Astrocyte (in vitro differentiated cells and primary cell): ENCODE measurements around the gene NPW. TPM values are rescaled to one million over a fixed set of nuclear protein-coding genes. Genes with fewer than 3 reads are reported as not detected.

Experiments
- DNase-seq: peaks from one replicate; pipeline ENCODE4 v3.0.0-alpha.2; 2010; ENCODE audit warnings: low read depth
- FAIRE-seq: peaks from 2 replicates; lab custom pipeline; 2011; peaks lifted over from hg19 to GRCh38; lab: Jason Lieb, UNC
- H2AFZ ChIP-seq: 2 replicates; pipeline ENCODE4 v1.6.0; 2012; ENCODE audit warnings: low read depth, low read length, inconsistent platforms
- H3K27ac ChIP-seq: 2 replicates; pipeline ENCODE4 v1.5.1; 2011; ENCODE audit warnings: low read depth, low read length, inconsistent platforms
- H3K27me3 ChIP-seq: 2 replicates; pipeline ENCODE4 v1.6.0; 2011; ENCODE audit warnings: low read length, inconsistent platforms; ENCODE audit not compliant: insufficient read depth
- H3K36me3 ChIP-seq: 2 replicates; pipeline ENCODE4 v1.5.1; 2011; ENCODE audit warnings: low read length, inconsistent platforms; ENCODE audit not compliant: insufficient read depth
- H3K4me1 ChIP-seq: 2 replicates; pipeline ENCODE4 v1.5.1; 2011; ENCODE audit warnings: low read length, inconsistent platforms; ENCODE audit not compliant: insufficient read depth
- H3K4me2 ChIP-seq: 2 replicates; pipeline ENCODE4 v1.6.0; 2012; ENCODE audit warnings: low read length, inconsistent platforms
- H3K4me3 ChIP-seq: 2 replicates; pipeline ENCODE4 v1.5.1; 2011; ENCODE audit warnings: low read depth, mild to moderate bottlenecking, low read length, inconsistent platforms; ENCODE audit not compliant: insufficient read depth
- H3K79me2 ChIP-seq: 2 replicates; pipeline ENCODE4 v1.6.0; 2012; ENCODE audit warnings: mild to moderate bottlenecking, low read length, inconsistent platforms; ENCODE audit not compliant: insufficient read depth
- H3K9ac ChIP-seq: 2 replicates; pipeline ENCODE4 v1.6.0; 2012; ENCODE audit warnings: mild to moderate bottlenecking, low read length, inconsistent platforms
- H3K9me3 ChIP-seq: 2 replicates; pipeline ENCODE4 v1.5.1; 2012; ENCODE audit warnings: low read depth, mild to moderate bottlenecking, low read length, inconsistent platforms; ENCODE audit not compliant: insufficient read depth
- H4K20me1 ChIP-seq: 2 replicates; pipeline ENCODE4 v1.6.0; 2012; ENCODE audit warnings: low read length, inconsistent platforms; ENCODE audit not compliant: insufficient read depth
- H3K27ac Mint-ChIP-seq: one replicate; pipeline ENCODE4 v1.8.0; 2021; ENCODE audit warnings: mild to moderate bottlenecking, mixed read lengths; ENCODE audit not compliant: unreplicated experiment
- H3K27me3 Mint-ChIP-seq: one replicate; pipeline ENCODE4 v1.8.0; 2021; ENCODE audit warnings: low read depth, mixed read lengths; ENCODE audit not compliant: unreplicated experiment
- H3K36me3 Mint-ChIP-seq: one replicate; pipeline ENCODE4 v1.8.0; 2021; ENCODE audit warnings: low read depth, mixed read lengths; ENCODE audit not compliant: unreplicated experiment
- H3K4me1 Mint-ChIP-seq: one replicate; pipeline ENCODE4 v1.8.0; 2021; ENCODE audit warnings: low read depth, mixed read lengths; ENCODE audit not compliant: unreplicated experiment
- H3K4me3 Mint-ChIP-seq: one replicate; pipeline ENCODE4 v1.8.0; 2021; ENCODE audit warnings: mild to moderate bottlenecking, moderate library complexity, mixed read lengths; ENCODE audit not compliant: unreplicated experiment
- H3K9me3 Mint-ChIP-seq: one replicate; pipeline ENCODE4 v1.8.0; 2021; ENCODE audit warnings: mild to moderate bottlenecking, mixed read lengths; ENCODE audit not compliant: unreplicated experiment
- EZH2 ChIP-seq: IDR thresholded peaks from 2 replicates; pipeline ENCODE4 v1.6.1; 2012; ENCODE audit warnings: mild to moderate bottlenecking, low read length, inconsistent platforms; ENCODE audit not compliant: insufficient read depth
- total RNA-seq: library from RNA; stranded (reverse); gene quantifications from 2 replicates; pipeline ENCODE4 v1.2.1, GENCODE V29; 2021
- TF ChIP-seq, protein P1 (sequence below): IDR thresholded peaks from 2 replicates; pipeline ENCODE4 v1.5.1; 2011; ENCODE audit warnings: low read depth, mild to moderate bottlenecking, inconsistent platforms, low read length, moderate library complexity; ENCODE audit not compliant: insufficient read depth

Gene NPW
- total RNA-seq, 1 donor from 2014 or later: 2.1 TPM

DNA sequence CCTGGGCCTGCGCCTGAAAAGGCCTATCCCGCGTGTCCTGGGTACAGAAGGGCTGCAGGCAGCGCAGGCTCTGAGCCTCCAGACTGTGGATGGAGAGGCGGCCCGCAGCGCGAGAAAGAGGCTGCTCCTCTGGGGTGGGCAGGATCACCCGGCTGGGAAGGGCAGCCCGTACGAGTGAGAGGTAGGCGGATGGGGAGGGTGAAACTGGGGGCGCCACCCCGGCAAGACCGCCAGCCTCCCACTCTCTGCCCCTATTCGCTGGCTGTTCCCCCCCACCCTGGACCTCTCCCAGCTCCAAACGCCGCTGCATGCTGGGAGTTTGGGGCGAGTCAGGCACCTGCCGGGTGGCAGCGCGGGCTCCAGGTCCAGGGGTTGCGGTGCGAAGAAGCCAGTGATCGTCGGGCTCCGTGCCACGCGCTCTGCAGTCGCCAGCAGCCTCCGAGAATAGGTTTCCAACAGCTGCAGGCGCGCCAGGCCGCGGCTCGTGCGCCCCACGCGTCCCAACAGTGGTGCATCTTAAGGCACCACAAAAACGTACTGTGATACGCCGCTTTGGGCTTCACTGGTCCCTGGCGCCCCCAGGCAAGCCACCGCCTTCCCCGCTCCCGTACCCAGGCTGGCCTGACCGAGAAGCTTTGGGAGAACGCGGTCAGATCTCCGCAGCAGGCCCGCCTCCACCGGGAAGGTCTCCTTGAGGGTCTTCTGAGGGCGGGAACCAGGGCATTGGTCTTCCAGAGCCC, 39.4 kb upstream of the NPW start:
- Histone ChIP-seq H4K20me1 (peaks cover 41% of the 10 kb centered on the region), H2AFZ (no peak overlapping the region), H3K4me2 (no peak overlapping the region)

DNA sequence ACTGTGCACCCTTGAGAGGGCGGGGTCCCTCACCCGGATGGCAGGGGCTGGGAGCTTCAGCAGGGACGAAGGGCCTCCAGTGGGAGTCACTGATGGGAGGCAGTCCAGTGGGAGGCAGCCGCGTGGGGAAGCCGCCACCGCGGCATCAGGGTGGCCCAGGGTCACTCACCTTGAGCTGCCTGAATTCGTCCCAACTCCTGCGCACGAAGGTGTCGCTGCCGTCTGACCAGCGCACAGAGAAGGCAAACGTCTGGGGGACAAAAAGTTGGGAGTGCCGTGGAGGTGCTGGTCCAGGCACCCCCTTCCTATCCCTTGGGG, 38.9 kb upstream of the NPW start:
- no peaks in the 10 kb centered on the region for H3K9me3 Mint-ChIP-seq
- no peak overlapping the region for H3K4me3 Mint-ChIP-seq
- no peak overlapping the region for H2AFZ ChIP-seq
- H3K27ac ChIP-seq: no peak overlapping the region
- FAIRE-seq (no peak), DNase-seq (no peak)
- H3K4me1 ChIP-seq: peaks cover 15% of the 10 kb centered on the region
- peaks cover 7% of the 10 kb centered on the region for H3K36me3 ChIP-seq
- peaks cover 2% of the 10 kb centered on the region for H3K4me1 Mint-ChIP-seq
- H3K27me3 Mint-ChIP-seq: peaks cover 19% of the 10 kb centered on the region
- TF ChIP-seq, protein P1, sequence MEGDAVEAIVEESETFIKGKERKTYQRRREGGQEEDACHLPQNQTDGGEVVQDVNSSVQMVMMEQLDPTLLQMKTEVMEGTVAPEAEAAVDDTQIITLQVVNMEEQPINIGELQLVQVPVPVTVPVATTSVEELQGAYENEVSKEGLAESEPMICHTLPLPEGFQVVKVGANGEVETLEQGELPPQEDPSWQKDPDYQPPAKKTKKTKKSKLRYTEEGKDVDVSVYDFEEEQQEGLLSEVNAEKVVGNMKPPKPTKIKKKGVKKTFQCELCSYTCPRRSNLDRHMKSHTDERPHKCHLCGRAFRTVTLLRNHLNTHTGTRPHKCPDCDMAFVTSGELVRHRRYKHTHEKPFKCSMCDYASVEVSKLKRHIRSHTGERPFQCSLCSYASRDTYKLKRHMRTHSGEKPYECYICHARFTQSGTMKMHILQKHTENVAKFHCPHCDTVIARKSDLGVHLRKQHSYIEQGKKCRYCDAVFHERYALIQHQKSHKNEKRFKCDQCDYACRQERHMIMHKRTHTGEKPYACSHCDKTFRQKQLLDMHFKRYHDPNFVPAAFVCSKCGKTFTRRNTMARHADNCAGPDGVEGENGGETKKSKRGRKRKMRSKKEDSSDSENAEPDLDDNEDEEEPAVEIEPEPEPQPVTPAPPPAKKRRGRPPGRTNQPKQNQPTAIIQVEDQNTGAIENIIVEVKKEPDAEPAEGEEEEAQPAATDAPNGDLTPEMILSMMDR: no peak
- peak; percentile 9 for TF ChIP-seq EZH2
- no peak overlapping the region for H3K4me3 ChIP-seq
- no peak overlapping the region for H3K9ac ChIP-seq
- H3K27me3 ChIP-seq: peaks cover 32% of the 10 kb centered on the region
- H3K9me3 ChIP-seq: no peaks in the 10 kb centered on the region
- peaks cover 1% of the 10 kb centered on the region for H3K36me3 Mint-ChIP-seq
- peaks cover 45% of the 10 kb centered on the region for H4K20me1 ChIP-seq
- peaks cover 10% of the 10 kb centered on the region for H3K79me2 ChIP-seq
- H3K4me2 ChIP-seq: no peak overlapping the region
- H3K27ac Mint-ChIP-seq: no peak overlapping the region

More for the DNA sequence above, 39.4 kb upstream of the NPW start:
- H3K4me1 Mint-ChIP-seq: peaks cover 2% of the 10 kb centered on the region
- FAIRE-seq (no peak), DNase-seq (no peak)
- H3K27me3 ChIP-seq: peaks cover 32% of the 10 kb centered on the region
- H3K27me3 Mint-ChIP-seq: peaks cover 19% of the 10 kb centered on the region
- H3K9ac ChIP-seq: no peak overlapping the region
- H3K27ac ChIP-seq: no peak overlapping the region
- H3K4me3 ChIP-seq: no peak overlapping the region
- peaks cover 1% of the 10 kb centered on the region for H3K36me3 Mint-ChIP-seq
- peaks cover 11% of the 10 kb centered on the region for H3K4me1 ChIP-seq
- no peak overlapping the region for H3K27ac Mint-ChIP-seq
- TF ChIP-seq EZH2: peak; percentile 57
- TF ChIP-seq, protein P1: no peak
- peaks cover 7% of the 10 kb centered on the region for H3K36me3 ChIP-seq
- no peaks in the 10 kb centered on the region for H3K9me3 Mint-ChIP-seq
- no peak overlapping the region for H3K4me3 Mint-ChIP-seq
- no peaks in the 10 kb centered on the region for H3K9me3 ChIP-seq
- H3K79me2 ChIP-seq: peaks cover 5% of the 10 kb centered on the region

DNA sequence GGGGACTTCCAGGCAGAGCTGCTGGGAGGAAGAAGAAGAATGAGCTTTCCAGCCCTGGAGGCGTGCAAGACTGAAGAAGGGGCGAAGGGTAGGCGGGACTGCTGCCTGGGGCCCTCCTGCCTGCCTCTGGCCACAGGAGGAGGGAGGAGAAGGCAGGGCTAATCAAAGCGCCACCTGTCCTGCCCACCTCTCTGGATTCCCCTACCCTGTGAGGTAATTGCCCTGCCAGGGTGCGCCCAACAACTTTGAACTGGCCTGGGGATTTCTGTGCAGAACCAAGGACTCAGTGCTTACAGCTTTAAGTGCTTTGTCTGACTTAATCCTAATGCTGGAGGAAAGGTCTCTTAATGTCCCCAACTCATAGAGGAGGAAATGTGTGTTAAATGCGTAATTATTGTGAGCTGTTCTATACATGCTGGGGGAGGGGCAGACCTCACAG, 38.2 kb upstream of the NPW start, which contains the start of gene NOXO1:
NOXO1 (minus strand) TSS at position 72 of the 439 bp plus-strand sequence. CDS start 290 bp downstream, outside the sequence.
- FAIRE-seq: no peak
- no peak for TF ChIP-seq EZH2
- TF ChIP-seq, protein P1: no peak
- peaks cover 46% of the 10 kb centered on the region for H4K20me1 ChIP-seq
- no peak within 1 kb of the TSS for H3K4me2 ChIP-seq
- no peak for DNase-seq
- H3K4me1 ChIP-seq: peaks cover 15% of the 10 kb centered on the region
- no peaks in the 10 kb centered on the region for H3K9me3 Mint-ChIP-seq
- H3K36me3 ChIP-seq: peaks cover 7% of the 10 kb centered on the region
- peak within 1 kb of the TSS; percentile 62 for H3K27ac Mint-ChIP-seq
- H2AFZ ChIP-seq: no peak within 1 kb of the TSS
- no peak within 1 kb of the TSS for H3K27ac ChIP-seq
- H3K4me3 ChIP-seq: no peak within 1 kb of the TSS
- peaks cover 32% of the 10 kb centered on the region for H3K27me3 ChIP-seq
- peaks cover 1% of the 10 kb centered on the region for H3K36me3 Mint-ChIP-seq
- no peaks in the 10 kb centered on the region for H3K9me3 ChIP-seq
- peaks cover 19% of the 10 kb centered on the region for H3K27me3 Mint-ChIP-seq
- no peak within 1 kb of the TSS for H3K4me3 Mint-ChIP-seq
- H3K4me1 Mint-ChIP-seq: peaks cover 2% of the 10 kb centered on the region
- H3K9ac ChIP-seq: no peak within 1 kb of the TSS
- H3K79me2 ChIP-seq: peaks cover 16% of the 10 kb centered on the region
